GM18867 (cell line): ENCODE data around the gene UPK2.

Source experiments
- ATAC-seq: cut with Tn5 transposase; IDR thresholded peaks from one replicate; pipeline ENCODE4 v1.9.1; 2021; ENCODE audit warnings: mild to moderate bottlenecking, moderate library complexity; ENCODE audit not compliant: unreplicated experiment

Gene UPK2

DNA sequence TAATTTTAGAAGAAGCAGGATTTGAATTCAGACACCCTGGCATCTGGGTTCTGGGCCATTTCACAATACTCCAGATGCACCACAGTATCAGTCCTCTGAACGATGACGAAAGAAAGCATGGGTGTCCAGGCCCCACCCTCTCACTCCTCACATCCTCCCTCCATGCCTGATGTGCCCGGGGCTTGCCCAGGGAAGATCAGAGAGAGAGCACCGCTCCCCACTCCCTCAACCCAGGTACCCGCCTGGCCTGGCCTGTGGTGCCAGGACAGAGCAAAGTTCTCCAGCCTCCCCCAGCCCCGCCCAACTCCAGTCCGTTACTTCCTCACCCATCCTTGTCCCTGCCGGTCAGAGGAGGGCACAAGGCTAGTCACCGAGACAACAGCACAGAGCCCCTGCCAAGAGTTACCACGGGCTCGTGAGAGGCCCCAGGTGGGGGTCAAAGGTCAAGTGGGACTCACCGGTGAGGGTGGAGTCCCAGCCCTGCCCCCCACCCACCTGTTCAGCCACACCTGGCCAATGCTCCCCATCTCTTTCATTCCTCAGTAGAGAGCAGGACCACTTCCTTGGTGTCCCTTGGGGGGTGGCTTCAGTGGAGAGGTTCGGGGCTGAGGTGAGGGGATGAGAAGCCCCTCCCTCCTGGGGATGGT is 38.5 kb upstream of the UPK2 start:
- no peak for ATAC-seq

DNA sequence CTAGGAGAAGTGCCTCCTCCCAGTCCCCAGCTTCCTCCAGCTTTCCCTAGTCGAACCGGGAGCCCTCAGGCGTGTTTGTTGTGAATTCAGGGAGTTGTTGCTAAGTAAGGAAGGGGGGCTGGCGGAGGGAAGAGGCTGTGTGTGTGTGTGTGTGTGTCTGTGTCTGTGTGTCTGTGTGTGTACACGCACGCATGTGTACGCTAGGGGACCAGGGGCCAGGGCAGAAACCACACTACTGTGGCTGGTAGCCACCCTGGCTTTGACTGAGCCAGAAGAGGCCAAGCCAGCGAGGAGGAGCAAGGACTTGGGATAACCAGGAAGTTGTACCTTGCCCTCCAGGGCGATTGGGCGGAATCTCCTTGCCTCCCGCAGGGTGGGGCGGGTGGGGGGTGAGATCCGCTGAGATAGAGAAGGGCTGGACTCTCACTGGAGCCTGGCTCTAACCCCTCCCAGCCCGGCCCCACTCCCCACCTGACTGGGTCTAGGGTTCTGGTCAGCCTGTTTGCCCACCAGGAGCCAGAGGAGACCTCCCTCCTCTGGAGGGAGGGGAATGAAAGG is 37.9 kb upstream of the UPK2 start:
- no peak for ATAC-seq

DNA sequence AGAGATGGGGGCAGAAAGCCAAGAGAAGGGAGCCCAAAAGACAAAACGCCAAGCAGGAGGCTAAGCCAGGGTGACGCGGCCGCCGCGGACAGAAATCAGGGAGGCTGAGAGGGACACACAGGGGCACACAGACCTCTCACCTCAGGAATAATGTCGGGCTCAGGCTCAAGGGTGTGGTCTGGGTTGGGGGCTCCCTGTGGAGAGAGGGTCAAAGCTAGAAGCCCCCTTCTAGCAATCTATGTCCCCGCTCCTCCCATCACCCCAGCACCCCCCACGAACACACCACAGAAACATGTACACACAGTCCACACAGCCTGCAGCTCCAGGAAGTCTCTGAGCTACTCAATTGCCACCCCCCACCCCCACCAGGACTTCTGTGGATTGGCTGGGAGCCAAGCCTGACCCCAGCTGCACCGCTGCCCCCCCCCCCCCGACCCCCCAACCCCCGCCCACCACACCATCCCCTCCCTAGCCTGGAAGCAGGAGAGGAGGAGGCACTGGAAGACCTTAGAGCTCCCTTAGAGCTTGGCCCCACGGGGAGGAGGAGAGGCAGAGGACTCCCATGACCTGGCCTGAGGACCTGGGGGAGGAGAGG is 37.3 kb upstream of the UPK2 start:
- ATAC-seq = no peak

DNA sequence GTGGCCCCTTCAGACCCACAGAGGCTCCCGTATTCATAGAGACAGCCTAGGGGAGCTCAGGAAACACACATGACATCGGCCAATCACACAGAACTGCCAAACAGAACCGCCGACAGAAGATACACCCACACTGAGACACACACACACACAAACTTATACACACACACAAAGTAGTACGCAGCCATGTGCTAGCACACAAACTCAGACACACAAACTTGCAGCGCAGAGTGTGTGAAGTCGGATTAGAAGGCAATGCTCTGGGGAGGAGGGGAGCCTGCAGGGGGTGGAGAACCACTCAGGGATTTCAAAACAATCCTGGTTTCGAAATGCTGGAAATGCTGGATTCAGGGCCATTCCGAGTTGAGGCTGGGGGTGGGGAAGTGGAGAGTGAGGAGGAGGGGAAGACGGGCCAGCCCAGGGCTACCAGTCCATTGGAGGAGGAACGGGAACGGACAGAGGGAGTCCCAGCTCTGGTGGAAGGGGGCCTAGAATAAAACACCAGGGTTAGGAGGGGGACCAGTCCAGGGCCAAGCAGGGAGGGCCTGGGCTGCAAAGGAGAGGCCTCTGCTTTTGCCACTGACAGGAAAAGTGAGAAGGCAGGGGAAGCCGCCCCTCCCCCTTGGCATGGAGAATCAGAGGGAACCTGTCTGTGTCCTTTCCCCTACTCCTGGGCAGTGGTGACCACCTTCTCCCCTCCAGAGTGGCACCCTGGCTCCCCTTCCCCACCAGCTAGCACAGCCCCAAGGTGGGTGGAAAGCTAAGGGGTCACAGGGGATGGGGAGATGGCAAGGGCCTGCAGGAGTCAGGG is 34.8 kb upstream of the UPK2 start:
- no peak for ATAC-seq

DNA sequence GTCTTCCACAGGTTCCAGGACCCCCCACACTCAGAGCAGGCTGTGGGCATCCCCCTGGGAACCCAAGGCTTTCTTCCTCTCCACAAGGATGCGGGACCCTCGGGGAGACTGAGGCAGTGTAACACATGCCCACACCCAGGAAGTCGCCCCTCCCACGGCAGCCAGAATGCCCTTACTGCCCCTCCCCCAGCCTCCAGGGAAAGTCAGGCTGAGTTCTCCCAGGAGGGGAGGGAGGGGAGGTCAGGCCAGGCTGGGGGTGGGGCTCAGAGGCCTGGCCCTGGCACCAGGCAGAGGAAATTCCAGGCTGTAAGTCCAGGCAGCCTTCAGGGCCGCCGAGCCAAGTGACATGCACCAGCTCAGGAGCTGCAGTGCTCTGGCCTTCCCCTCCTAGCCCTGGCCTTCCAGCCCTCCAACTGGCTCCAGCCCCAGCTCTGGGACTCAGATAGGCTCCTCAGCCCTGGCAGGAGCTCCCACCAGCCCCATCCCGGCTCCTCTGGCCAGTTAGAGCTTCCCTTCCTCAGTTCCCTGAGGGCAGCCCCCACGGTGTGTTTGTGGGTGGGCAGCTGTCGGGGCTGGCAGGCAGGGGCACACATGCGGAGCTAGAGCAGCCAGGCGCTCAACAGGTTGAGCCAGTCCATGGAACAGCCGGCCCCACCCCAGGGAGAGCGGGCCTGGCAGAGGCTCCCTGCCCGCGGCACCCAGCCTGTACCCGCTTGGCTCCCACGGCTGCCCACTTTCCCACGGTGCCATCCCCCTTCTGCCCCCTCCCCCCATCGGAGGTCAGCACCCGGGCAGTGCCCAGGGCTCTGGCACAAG is 34.0 kb upstream of the UPK2 start:
- ATAC-seq = no peak

DNA sequence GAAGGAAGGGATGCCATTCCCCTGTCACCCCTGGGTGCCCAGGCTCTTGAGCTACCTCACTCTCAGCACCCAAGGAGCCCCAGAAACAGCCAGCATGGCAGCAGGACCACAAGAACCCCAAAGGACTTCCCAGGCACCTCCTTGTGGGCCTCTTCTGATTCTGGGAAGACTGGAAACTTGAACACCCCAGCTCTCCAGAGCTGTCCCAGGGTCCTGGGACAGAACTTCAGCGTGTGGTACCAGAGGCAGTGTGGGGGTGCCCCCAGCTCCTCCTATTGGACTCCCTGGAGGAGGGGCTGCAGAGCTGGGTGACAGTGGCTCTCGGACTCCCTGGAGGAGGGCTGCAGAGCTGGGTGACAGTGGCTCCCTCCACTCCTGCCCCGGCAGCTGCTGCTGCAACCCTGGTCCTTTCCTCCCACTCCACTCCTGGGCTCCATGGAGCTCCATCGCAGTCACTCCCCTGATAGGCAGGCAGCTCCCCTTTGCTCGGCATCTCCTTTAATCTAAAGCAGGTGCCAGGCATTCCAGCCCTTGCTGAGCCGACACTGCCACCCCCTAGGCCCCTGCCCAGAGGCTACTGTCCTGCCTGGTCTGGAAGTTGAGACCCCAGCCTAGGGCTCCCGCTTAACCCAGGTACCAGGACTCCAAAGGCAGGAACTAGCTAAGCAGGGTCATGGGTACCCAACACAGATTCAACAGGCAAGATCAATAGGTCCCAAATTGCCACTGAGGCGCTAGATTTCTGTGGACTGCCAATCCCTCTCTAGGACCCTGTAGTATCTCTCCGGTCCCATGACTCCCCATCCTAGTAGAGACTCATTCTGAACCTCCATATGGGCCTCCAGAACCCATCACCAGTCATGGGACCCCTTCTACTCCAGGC is 33.1 kb upstream of the UPK2 start:
- no peak for ATAC-seq

DNA sequence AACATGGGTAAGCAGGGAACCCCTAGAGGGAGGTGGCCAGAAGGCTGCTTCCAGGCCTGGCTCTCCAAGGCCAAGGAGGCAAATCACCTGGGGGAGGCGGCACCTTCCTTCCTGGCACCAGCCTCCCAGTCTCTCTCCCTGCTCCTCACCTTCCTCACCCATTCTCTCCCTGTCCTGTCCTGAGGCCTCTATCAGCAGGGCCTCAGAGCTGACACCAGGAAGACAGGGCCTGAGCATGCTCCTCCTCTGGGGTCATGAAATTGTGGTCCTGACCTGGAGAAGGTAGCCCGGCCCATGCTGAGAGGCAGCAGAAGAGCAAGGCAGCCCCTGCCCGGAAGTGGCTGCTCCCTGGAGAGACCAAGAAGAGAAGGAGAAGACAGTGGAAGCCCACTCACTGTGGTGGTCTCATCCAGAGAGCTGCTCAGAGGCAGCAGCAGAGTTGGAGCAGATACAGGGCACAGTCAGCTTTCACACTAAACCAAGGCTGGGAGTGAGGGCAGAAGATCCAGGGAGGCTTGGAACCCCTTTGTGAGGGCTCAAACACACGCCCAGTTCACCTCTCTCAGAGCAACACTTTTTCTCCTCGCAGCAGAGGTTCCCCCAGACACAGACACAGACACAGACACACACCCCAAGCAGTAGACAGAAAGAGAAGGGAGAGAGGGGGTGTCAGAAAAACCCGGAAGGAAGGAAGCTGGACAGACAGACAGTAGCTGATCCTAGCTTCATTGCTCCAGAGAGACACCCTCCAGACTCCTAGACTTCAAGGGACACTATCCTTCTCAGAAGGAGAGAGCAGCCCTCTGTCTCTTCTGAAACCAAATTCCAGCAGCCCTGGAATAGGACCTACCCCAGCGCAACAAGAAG is 32.1 kb upstream of the UPK2 start:
- ATAC-seq = no peak

DNA sequence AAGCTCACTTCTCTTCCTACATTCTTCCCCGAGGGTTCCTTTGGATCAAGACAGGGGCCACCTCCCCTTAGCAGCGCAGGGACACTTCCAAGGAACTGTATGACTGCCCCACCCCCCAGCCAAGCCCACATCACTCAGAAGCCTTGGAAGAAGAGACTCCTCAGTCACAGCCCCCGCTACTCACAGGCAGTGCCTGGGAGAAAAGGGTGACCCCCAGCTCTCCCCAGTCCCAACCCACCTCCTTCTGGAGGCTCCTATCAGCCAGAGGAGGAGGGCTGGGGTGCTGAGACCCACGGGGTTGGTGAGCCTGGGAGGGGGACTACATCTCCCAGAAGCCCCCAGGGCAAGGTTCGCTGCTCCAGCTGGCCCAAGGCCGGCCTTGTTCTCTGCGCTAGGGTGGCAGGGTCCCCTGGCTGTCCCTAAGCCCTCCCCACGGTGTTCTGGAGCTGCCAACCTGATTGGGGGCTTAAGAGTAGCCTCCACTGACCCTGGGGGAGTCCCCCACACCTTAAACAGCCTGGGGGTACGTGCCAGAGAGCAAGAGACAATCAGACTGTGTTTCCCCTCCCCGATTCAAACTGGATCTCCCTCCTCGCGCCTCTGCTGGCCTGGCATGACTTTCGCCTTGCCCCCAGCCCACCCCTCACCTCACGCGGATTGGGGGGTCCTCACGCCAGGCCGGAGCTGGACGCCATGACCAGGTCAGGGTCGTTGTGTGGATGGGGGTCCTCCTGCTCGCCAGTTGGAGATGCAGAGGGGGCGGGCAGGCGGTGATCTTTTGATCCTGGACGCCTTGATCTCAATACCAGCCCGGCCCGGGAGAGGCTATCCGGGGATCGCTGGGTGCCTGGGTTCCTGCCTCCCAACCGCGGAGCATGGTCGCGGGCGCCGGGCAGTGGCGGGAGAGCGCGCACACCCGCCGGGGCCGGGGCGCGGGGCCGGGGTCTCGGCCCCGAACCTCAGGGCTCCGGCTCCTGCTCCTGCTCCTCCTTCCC is 31.2 kb upstream of the UPK2 start:
- ATAC-seq = no peak

DNA sequence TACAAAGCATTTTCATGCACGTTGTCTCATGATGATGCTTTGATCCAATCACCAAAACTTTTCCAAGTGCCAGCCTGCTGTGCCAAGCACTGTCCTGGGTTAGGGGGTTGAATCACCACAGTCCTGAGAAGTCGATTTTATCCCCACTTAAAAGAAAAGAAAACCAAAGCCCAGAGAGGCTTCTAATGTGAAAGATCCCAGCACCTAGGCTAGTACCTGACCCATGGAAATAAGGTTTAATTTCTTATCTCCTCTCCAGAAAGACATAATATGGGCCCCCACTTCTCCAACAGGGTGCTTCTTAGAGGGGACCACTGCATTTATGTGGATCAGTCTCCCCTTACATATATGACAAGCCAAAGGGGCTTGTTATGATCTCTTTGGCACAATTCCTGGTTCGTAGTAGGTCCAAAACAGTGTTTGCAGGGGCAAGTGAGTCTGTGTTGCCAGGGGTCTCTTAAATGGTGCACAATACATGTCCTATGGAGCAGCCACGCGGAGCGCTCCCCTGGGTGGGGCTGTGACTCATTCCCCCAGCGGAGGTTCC is 28.5 kb upstream of the UPK2 start:
- ATAC-seq = no peak

DNA sequence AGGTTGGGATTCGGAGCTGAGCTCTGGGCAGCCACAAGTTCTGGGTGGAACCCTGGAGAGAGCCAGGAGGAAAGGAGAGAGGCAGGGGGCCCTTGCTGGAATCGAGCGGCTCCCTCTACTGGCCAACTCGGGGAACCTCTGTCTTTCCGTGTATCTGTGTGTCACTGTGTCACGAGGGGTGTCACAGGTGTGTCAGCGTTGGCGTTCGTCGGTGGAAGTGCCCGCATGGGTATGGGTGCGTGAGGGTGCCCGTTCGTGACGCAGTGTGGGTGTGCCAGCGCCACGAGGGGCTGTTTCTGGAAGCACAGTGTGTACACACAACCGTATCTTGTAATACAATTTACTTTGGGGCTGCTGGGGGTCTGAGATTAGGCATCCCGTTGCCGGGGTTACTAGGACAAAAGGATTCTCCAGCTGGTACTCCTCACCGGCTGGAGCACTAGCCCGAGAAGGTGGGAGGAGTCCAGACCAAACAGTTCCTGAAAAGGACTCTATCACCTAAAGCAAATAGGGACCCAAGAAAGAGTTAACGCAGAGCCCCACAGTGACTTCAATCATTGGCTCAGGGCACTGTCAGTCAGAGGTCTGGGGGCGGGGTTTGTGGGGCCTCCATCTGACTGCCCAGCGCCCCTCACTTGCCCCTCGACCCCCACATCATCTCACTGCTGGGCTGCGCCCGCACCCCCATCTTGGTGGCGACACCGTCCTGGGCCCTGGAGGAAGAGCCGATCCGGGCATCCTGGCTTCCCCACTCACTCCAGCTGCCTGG is 27.8 kb upstream of the UPK2 start:
- ATAC-seq = peak; percentile 45

DNA sequence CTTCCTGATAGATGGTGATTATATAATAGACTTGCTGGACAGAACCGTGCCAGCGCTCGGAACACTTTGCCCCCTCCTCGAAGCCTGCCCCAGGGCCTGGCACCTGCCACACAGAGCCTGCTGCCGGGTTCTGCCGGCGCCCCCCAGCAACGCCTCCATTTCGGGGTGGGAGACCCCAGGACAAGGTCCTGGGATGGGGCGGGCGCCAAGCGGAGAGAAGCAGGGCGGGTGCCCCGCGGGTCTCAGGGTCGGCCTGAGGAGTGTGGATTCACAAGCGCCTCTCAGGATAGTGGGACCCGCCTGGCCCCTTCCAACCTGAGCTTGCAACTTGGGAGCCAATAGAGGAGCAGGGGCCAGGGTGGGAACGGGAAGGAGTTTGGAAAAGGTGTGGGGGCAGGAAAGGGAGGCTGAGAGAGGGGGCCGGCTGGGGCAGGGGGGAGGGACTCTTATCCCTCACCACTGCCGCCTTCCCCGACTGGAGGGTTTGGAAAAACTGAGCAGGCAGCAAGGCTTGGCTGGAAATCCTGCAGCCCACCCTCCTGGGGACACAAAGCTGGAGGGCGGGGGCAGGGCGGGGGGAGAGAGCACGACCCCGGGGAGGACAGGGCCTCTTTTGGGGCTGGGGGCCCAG is 27.1 kb upstream of the UPK2 start:
- no peak for ATAC-seq

DNA sequence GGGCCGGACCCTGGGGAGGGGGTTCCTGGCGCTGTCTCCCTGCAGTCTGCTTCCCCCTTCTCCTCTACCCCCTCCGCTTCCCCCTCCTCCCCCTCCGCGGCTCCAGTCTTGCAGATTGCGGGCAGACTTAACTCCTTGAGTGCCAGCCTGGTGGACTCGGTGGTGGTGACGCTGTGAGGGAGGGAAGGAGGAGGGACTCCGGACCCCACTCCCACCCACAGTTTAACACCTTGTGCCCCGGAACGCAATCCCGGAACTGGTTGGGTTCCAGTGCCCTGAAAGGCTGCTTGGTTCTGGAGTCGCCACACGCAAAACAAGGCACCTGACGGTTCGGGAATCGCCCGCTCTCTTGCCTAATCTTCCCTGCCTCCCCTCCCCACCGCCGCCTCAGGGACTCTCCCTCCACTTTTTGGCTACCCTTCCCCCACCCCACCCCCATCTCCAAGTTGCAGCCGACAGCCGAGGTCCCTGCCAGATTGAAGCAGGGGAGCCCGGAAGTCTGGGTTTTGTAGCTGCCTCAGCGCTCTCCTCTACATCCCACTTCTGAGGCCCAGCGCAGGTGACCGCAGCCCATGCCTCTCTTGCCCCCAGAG is 26.5 kb upstream of the UPK2 start:
- no peak for ATAC-seq

DNA sequence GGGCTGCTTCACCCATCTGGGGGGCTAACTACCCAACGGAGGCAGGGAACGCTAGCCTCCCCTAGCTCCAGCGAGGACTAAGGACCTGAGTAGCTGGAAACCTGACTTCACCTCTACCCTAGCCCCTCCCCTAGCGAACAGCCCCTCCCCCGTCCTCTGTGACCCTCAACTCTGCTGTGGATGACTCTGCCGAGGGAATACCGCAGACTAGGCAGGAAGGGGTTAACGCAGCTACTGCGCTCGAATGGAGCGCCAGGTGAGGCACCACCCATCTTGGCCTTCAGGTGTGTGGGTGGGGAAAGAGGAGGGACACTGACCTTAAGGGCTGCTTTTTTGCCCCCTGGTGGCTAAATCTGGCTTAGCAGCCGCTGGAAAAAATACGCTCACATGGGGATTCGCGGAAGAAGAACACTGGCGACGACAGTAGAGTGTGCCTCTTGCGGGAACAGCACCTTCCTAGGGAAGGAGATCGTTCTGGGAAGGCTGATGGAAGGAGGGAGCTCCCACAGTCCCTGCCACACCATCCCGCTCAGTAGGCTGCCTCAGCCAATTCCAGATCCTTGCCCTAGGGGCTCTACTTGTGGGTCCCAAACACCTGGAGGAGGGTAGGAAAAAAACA is 25.9 kb upstream of the UPK2 start:
- no peak for ATAC-seq

DNA sequence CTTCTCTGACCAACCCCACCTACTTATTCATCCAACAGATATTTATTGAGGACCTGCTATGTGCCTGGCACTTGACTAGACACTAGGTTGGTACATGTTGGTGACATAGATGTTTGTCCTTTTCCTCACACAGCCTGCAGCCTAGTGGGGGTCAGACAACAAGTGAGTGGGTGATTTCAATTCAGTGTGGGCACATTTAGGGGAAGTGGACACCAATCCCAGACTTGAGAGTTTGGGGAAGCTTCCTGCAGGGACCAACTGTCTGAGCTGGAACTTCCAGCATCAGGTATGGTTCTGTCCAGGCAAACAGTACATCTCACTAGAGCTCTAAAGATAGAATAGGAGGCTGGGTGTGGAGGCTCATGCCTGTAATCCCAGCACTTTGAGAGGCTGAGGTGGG is 24.5 kb upstream of the UPK2 start:
- no peak for ATAC-seq

DNA sequence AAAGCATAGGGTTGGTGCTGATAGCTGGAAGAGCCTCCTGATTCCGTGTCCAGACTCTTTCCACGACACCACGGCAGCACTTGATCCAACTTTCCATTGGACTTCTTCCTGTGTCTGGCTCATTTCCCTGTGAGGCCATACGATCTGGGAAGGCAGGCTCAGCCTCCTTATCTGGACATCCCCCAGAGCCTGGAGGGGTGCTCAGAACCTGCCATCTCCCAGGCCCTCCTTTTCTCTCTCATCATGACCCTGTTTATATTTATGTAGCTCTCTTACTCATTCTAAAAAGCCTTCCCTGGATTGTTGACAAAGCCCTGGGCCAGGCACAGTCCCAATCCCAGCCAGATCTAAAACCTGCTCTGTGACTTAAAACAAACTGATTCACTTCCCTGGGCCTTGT is 22.6 kb upstream of the UPK2 start:
- no peak for ATAC-seq

DNA sequence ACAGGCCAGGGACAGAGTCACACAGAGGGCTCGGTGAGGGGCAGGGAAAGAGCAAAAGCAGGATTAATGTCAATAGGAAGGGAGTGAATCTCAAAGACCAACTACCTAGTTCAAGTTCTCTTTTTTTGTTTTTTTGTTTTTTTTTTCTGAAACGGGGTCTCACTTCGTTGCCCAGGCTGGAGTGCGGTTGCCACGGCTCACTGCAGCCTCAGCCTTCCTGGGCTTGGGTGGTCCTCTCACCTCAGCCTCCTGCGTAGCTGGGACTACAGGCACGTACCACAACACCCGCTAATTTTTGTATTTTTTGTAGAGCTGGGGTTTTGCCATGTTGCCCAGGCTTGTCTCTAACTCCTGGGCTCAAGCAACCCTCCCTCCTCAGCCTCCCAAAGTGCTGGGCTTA is 20.7 kb upstream of the UPK2 start:
- ATAC-seq = no peak
